PC-9 (cell line): ENCODE measurements around the gene BOC.

Experiments
- CTCF ChIP-seq: fragments of 200-600 bp; sonication (generic); conservative IDR thresholded peaks from 2 replicates; pipeline ENCODE4 v1.6.1; 2017; ENCODE audit warnings: mixed run types, antibody characterized with exemption, mild to moderate bottlenecking, moderate library complexity
- EZH2 ChIP-seq: fragments of 200-600 bp; sonication (generic); IDR thresholded peaks from 2 replicates; pipeline ENCODE4 v1.8.0; 2017; ENCODE audit warnings: antibody characterized with exemption, low read depth

GRCh38 chr3:113268942-113269341, 57.6 kb downstream of the BOC start:
- TF ChIP-seq EZH2 = no peak
- no peak for TF ChIP-seq CTCF
